ENCODE data around the gene ITGBL1. TPM values are rescaled to one million over a fixed set of nuclear protein-coding genes. Genes with fewer than 3 reads are reported as not detected.

The ITGBL1 gene
- total and polyA plus RNA-seq, 2 experiments from 2014 or later, result 0.29 TPM; not detected in 1

- TF ChIP-seq STAT1 (IDR thresholded peaks at IDR 0.05; ENCODE audit: unreplicated experiment), result no peak
- TF ChIP-seq POLR2AphosphoS5 (IDR thresholded peaks at IDR 0.05; ENCODE audit: low read depth), result no peak
- no peak for TF ChIP-seq EZH2phosphoT487 (IDR thresholded peaks at IDR 0.05; ENCODE audit: unreplicated experiment)
- TF ChIP-seq JUNB (IDR thresholded peaks at IDR 0.05; ENCODE audit: unreplicated experiment), result no peak
- no peak for TF ChIP-seq ZNF462 (CRISPR knock-in tag; IDR thresholded peaks at IDR 0.05)
- TF ChIP-seq CREB1 (CRISPR knock-in tag; IDR thresholded peaks at IDR 0.05; ENCODE audit: low read depth), result no peak
- no peak for TF ChIP-seq EZH2 (IDR thresholded peaks at IDR 0.05; ENCODE audit: low read depth, unreplicated experiment)
- TF ChIP-seq CTCF (conservative IDR thresholded peaks at IDR 0.05; ENCODE audit: low read depth in 2 of 2), result no peak
- TF ChIP-seq NANOG (IDR thresholded peaks at IDR 0.05; ENCODE audit: borderline replicate concordance), result no peak
- 0 out of 2 replicates have a peak, but pooled peaks cover under 1% of the 10 kb centered on the region for H3K27me3 ChIP-seq (ENCODE audit: insufficient read depth)
- Mint-ChIP-seq H3K27ac (no peak overlapping the region), H3K4me1 (peaks cover 12% of the 10 kb centered on the region), H3K9me3 (no peaks in the 10 kb centered on the region), H3K4me3 (no peak overlapping the region), H3K36me3 (ENCODE audit: low read depth) (no peaks in the 10 kb centered on the region), H3K27me3 (ENCODE audit: insufficient read depth, low read depth, poor library complexity) (no peaks in the 10 kb centered on the region)
- H3K79me2 ChIP-seq (replicated peaks; ENCODE audit: insufficient read depth), result no peaks in the 10 kb centered on the region
- H3K4me3 ChIP-seq, result no peak overlapping the region
- H2AFZ ChIP-seq, result peak overlapping the region; percentile 56; the same call in 1 of the 2 replicates
- H3K4me2 ChIP-seq, result no peak overlapping the region
- ATAC-seq, result no peak
- H4K20me1 ChIP-seq (replicated peaks; ENCODE audit: insufficient read depth), result no peaks in the 10 kb centered on the region
- no peaks in the 10 kb centered on the region for H3F3A ChIP-seq (replicated peaks; ENCODE audit: low read depth)
- no peaks in the 10 kb centered on the region for H3K36me3 ChIP-seq (ENCODE audit: insufficient read depth)
- H3K27ac ChIP-seq (ENCODE audit: low read depth), result no peak overlapping the region
- DNase-seq (ENCODE audit: low spot score), result no peak
- H3K9me2 ChIP-seq (ENCODE audit: insufficient read depth), result no peaks in the 10 kb centered on the region
- H3K4me1 ChIP-seq (ENCODE audit: insufficient read depth), result peaks cover 14% of the 10 kb centered on the region
These were observed 43.4 kb upstream of the ITGBL1 start for GRCh38 chr13:101408992-101409656.

Data from GM23338 (cell line).